Gastrocnemius medialis (tissue), 4 donors: ENCODE results near the gene DNAL1. TPM values are rescaled to one million over a fixed set of nuclear protein-coding genes. Genes with fewer than 3 reads are reported as not detected.

Experiments used
- ATAC-seq, 2 donors: fragments of 150-250 bp; one replicate each; pipeline ENCODE4 v1.9.1; 2016
- DNase-seq, 2 donors: peaks; one replicate each; pipeline ENCODE4 v3.0.0-alpha.2; 2019
- H3K27ac ChIP-seq, 4 donors: fragments of 200-600 bp; sonication (generic); 1 replicate in 1 of 4; 2 replicates in 3 of 4; pipeline ENCODE4 v1.5.1; 2016 to 2018; ENCODE audit warnings: mild to moderate bottlenecking in 2 of 4, moderate library complexity in 1 of 4
- H3K27me3 ChIP-seq, 3 donors: fragments of 200-600 bp; sonication (generic) in 2 of 3; 1 replicate in 1 of 3; 2 replicates in 2 of 3; pipeline versions ENCODE4 v1.5.1 to v1.6.0; 2016 to 2019; ENCODE audit warnings: mild to moderate bottlenecking in 1 of 3, moderate library complexity in 1 of 3
- H3K36me3 ChIP-seq, 2 donors: fragments of 200-600 bp; sonication (generic) in 1 of 2; one replicate each; pipeline ENCODE4 v1.5.1; 2017 to 2018
- H3K4me1 ChIP-seq, 2 donors: fragments of 200-600 bp; sonication (generic) in 1 of 2; one replicate each; pipeline ENCODE4 v1.5.1; 2016 to 2017; ENCODE audit warnings: mild to moderate bottlenecking in 2 of 2
- H3K4me3 ChIP-seq, 4 donors: fragments of 200-600 bp; sonication (generic) in 3 of 4; 1 replicate in 1 of 4; 2 replicates in 3 of 4; pipeline ENCODE4 v1.5.1; 2016 to 2019; ENCODE audit warnings: mild to moderate bottlenecking in 2 of 4
- H3K9me3 ChIP-seq, 3 donors: fragments of 200-600 bp; sonication (generic) in 2 of 3; 1 replicate in 1 of 3; 2 replicates in 2 of 3; pipeline ENCODE4 v1.5.1; 2016 to 2019
- POLR2A ChIP-seq, 2 donors: fragments of 450-650 bp; IDR thresholded peaks; one replicate each; pipeline ENCODE4 v1.6.1; 2017; ENCODE audit warnings: antibody characterized with exemption in 2 of 2, mild to moderate bottlenecking in 2 of 2, moderate library complexity in 2 of 2
- in situ Hi-C, 4 donors: fragments of 200-750 bp; cut with MboI; loops; one replicate each; pipeline versions ENCODE4 v1.15.0 to v1.8.0; 2017; ENCODE audit warnings: low sequenced_read_pairs in 4 of 4
- intact Hi-C: fragments of 100-400 bp; cut with DNase I; formaldehyde crosslinking; loops from one replicate; pipeline ENCODE4 v1.15.1; 2023; ENCODE audit warnings: low total_unique reads
- total RNA-seq, 4 donors: library from RNA; depleted of rRNA; stranded (reverse); fragments of >200 nt; gene quantifications; one replicate each; pipeline versions ENCODE4 v1.1.0 to v1.2.3, GENCODE V29; 2016
- TF ChIP-seq, protein P1 (sequence below), 5 experiments: fragments of 450-650 bp in 3 of 5; fragments of 200-600 bp in 2 of 5; sonication (generic) in 2 of 5; IDR thresholded peaks in 4 of 5; conservative IDR thresholded peaks in 1 of 5; 1 replicate in 4 of 5; 2 replicates in 1 of 5; pipeline ENCODE4 v1.5.1; 2016 to 2019; ENCODE audit warnings: antibody characterized with exemption in 5 of 5, mild to moderate bottlenecking in 3 of 5, moderate library complexity in 3 of 5

The DNAL1 gene
- total RNA-seq, 4 donors from 2014 or later, result 6.4 to 8.2 (median 7.7) TPM

DNA sequence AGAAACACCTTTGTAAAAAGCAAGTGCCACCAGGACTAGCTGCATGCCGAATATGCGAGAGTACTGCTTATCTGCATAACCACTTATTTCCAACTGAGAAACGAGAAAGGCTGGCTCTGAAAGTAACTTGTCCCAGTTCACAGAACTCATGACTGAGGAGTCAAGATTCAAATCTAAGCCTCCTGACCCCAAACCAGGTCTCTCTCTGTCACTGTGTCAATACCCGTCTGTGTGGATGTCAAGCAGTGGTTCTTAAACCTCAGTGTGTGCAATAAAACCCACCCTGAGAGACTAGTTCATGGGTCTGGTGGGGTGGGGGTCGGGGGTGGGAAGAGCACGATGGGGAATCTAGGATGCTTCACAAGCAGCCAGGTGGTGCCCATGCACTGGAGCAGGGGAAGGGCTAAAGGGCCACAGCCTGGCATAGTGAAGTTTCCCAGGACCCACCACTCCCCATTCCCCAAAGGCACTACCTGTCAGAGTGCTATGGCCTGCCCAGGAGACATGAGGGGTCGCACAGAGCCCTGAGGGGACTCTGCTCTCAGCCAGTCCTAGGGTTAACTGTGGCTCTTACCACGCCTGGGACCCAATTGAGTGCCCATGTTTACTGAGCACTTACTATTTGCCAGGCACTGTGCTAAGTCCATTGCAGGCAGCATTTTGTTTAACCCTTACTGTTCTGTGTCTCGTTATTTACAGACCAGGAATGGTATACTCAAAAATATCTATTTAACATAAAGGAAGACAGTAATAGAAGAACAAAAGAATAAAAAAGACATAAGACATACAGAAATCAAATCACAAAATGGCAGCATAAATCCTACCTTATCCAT lies 102.8 kb downstream of the DNAL1 start:
- no peak for DNase-seq
- no peak for ATAC-seq
- Histone ChIP-seq H3K27ac (peak overlapping the region; percentile 71 to 85 (median 80)), H3K4me3 (no peak overlapping the region), H3K4me1 (peaks cover 93 to 100% of the 10 kb centered on the region in 2 donors), H3K36me3 (no peaks in the 10 kb centered on the region), H3K27me3 (no peaks in the 10 kb centered on the region), H3K9me3 (no peaks in the 10 kb centered on the region)
- TF ChIP-seq, protein P1, sequence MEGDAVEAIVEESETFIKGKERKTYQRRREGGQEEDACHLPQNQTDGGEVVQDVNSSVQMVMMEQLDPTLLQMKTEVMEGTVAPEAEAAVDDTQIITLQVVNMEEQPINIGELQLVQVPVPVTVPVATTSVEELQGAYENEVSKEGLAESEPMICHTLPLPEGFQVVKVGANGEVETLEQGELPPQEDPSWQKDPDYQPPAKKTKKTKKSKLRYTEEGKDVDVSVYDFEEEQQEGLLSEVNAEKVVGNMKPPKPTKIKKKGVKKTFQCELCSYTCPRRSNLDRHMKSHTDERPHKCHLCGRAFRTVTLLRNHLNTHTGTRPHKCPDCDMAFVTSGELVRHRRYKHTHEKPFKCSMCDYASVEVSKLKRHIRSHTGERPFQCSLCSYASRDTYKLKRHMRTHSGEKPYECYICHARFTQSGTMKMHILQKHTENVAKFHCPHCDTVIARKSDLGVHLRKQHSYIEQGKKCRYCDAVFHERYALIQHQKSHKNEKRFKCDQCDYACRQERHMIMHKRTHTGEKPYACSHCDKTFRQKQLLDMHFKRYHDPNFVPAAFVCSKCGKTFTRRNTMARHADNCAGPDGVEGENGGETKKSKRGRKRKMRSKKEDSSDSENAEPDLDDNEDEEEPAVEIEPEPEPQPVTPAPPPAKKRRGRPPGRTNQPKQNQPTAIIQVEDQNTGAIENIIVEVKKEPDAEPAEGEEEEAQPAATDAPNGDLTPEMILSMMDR (IDR thresholded peaks at IDR 0.05 in 4 of 5, conservative IDR thresholded peaks at IDR 0.05 in 1 of 5), result no peak
- no peak for TF ChIP-seq POLR2A (IDR thresholded peaks at IDR 0.05)
- intact Hi-C loops (no loop called here), in situ Hi-C loops (loop anchor here in 1 of 4 donors (10.0 kb wide), 1 partner anchor 47 kb away; no protein-coding TSS in a partner anchor)

DNA sequence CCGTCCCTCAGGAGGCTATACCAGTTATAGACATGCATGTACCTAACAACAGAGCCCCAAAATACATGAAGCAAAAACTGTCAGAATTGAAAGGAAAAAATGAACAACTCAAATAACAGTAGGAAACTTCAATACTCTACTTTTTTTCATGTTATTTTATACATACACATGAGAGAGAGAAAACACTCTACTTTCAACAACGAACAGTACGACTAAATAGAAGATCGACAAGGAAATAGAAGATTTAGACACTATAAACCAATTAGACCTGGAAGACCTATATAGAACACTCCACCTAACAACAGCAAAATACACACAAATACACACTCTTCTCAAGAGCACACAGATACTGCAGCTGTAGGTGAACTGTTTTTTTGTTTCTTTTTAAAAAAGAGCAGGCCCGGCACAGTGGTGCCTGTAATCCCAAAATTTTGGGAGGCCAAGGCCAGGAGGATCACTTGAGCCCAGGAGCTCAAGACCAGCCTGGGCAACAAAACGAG lies 104.1 kb downstream of the DNAL1 start:
- Histone ChIP-seq H3K27me3 (no peaks in the 10 kb centered on the region), H3K27ac (peak overlapping the region; percentile 2 to 96 (median 91)), H3K9me3 (no peaks in the 10 kb centered on the region), H3K36me3 (no peaks in the 10 kb centered on the region), H3K4me3 (no peak overlapping the region), H3K4me1 (peaks cover 93 to 100% of the 10 kb centered on the region in 2 donors)
- DNase-seq (no peak), ATAC-seq (no peak)
- in situ Hi-C loops (loop anchor here in 1 of 4 donors (10.0 kb wide), 1 partner anchor 46 kb away; no protein-coding TSS in a partner anchor), intact Hi-C loops (no loop called here)
- TF ChIP-seq POLR2A (IDR thresholded peaks at IDR 0.05), result no peak
- TF ChIP-seq, protein P1 (IDR thresholded peaks at IDR 0.05 in 4 of 5, conservative IDR thresholded peaks at IDR 0.05 in 1 of 5), result no peak

DNA sequence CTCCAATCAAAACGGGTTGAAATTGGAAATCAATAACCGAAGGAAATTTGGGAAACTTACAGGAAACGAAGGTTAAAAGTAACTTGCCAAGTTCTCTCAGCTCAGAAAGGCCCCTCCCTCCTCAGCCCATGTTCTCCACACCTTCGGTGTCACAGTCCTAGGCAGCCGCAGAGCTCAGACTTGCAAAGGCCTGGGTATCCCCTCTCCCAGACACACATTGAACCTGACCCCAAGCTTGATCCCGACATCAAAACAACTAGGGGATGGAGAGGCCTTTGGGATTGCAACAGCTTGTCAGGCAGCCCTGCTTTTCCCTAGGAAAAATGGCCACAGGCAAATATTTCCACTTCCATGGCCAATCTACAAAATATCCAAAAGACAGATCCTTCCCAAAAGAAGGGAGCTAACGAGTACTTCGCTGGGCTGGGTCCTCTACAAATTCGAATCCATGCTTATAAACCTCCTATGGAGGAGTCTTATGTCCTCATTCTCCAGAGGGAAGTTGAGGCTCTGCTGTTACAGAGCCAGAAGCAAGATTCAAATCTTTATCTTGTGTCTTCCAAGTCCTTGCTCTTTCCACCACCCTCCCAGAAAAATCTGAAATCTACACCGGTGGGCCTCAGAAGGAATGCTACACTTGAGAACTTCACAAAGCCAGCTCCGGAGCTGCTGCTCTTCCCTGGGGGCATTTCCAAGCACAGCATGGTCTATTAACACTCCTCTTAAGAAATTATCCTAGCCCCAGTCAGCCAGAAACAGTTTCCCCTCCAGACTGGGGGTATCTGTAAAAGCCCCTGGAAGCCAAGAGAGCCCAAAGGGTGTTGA lies 105.1 kb downstream of the DNAL1 start:
- intact Hi-C loops, result no loop called here
- no peak for ATAC-seq
- no peaks in the 10 kb centered on the region for H3K9me3 ChIP-seq

DNA sequence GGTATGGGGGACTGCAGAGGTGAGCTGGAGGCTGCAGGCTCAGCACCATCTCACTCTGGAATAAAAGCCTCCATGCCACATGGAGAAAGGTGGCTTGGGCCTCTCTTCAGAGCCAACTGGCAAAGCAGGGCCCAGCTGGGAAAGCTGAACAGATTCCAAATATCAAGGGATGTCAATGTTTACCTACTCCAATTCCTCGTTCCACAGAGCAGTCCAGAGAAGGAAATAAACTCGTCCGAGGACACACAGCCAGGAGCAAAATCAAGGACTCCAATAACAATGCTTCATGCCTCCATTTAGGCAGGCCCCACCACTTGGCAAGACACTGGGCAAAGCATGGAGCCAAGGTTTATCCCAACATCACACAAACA lies 105.7 kb downstream of the DNAL1 start:
- no peaks in the 10 kb centered on the region for H3K27me3 ChIP-seq
- no peak for ATAC-seq
- in situ Hi-C loops, result no loop called here

More for the DNA sequence above, 105.1 kb downstream of the DNAL1 start:
- Histone ChIP-seq H3K4me1 (peaks cover 93 to 100% of the 10 kb centered on the region in 2 donors), H3K27ac (peak overlapping the region; percentile 89 to 98 (median 94)), H3K4me3 (no peak overlapping the region), H3K36me3 (no peaks in the 10 kb centered on the region), H3K27me3 (no peaks in the 10 kb centered on the region)
- DNase-seq, result no peak
- TF ChIP-seq POLR2A (IDR thresholded peaks at IDR 0.05), result no peak
- TF ChIP-seq, protein P1 (IDR thresholded peaks at IDR 0.05 in 4 of 5, conservative IDR thresholded peaks at IDR 0.05 in 1 of 5), result no peak
- in situ Hi-C loops, result loop anchor here in 1 of 4 donors (10.0 kb wide), 1 partner anchor 45 kb away; no protein-coding TSS in a partner anchor

More for the DNA sequence above, 105.7 kb downstream of the DNAL1 start:
- H3K27ac ChIP-seq, result peak overlapping the region; percentile 89 to 98 (median 94)
- no peaks in the 10 kb centered on the region for H3K9me3 ChIP-seq
- no peak overlapping the region for H3K4me3 ChIP-seq
- intact Hi-C loops, result no loop called here
- H3K4me1 ChIP-seq, result peaks cover 93 to 100% of the 10 kb centered on the region in 2 donors
- DNase-seq, result no peak
- no peak for TF ChIP-seq POLR2A (IDR thresholded peaks at IDR 0.05)
- TF ChIP-seq, protein P1 (IDR thresholded peaks at IDR 0.05 in 4 of 5, conservative IDR thresholded peaks at IDR 0.05 in 1 of 5), result no peak
- H3K36me3 ChIP-seq, result no peaks in the 10 kb centered on the region
